GM21526 (cell line): ENCODE results near the gene WWTR1.
A peak's percentile ranks its signal among the peaks of the same experiment; 100 is the strongest.

Experiments used
- ATAC-seq: cut with Tn5 transposase; IDR thresholded peaks from one replicate; pipeline ENCODE4 v1.9.1; 2021; ENCODE audit warnings: moderate library complexity; ENCODE audit not compliant: unreplicated experiment, low FRiP score

The WWTR1 gene

DNA sequence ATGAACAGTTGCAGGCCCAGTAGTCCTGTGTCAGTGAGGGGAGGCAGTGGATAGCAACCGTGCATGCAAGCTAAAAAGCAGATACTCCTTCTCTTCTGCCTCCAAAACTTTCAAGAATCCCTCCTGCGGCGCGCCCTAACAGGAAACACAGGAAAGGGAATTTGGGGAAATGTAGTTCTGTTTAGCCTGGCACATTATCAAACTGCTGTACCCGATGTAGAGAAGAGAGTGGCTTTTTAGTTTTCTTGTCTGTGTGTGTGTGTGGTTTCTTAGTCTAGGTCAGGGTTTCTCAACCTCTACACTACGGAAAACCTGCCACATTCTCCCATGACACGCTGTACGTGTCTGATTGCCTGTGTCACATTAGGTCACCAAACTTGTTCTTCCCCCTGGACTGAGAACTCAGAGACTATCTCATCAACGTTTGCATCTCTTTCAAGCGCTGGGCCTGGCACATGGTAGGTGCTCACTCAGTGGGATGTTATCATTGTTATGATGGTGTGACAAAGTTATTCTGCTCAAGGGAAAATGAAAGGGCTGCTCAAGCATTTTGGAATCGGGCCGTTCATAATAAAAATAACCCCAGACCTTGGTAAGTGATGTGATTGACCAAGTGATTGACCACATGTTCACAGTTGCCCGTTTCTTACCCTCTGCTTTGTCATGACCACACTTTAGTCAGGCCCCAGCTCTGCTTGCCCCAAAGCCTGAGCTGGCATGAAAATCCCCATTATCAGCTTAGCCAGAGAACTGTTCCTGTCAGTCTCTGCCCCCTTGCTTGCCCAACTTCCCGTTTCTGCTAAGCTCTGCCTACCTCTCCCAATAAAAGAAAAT, 150.1 kb downstream of the WWTR1 start:
- ATAC-seq = no peak

DNA sequence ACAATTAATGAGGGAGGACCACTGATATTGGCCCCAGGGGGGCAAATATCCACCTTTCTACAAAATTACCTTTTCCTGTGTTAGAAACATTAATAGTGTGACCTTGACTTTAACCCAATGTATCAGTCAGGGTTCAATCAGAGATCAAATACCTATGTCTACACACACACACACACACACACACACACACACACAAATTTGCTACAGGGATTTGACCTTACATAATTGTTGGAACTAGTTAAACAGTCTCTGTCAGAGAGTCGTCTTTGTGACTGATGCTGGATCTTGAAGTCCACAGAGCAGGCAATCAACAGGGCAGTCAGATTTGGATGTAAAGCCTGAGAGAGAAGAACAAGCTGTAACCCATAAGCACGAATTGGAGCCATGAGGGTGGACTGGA, 150.9 kb downstream of the WWTR1 start:
- no peak for ATAC-seq

DNA sequence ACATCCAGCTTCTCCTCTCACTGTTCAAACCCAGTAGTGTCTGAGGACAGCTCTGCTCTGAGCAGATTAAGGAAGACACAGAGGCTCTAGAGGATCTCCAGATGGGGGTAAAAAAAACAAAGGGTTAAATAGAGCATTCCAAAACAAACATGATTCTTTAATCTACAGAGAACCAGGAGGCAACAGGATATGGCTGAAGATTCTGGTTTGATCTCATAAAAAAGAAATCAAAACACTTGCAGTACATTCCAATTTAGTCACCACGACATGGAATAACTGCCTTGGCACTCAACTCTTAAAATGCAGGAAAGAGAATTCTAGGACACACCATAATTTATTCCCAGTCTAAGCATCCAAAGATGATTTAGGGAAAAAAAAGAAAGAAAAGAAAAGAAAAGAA, 151.3 kb downstream of the WWTR1 start:
- no peak for ATAC-seq

DNA sequence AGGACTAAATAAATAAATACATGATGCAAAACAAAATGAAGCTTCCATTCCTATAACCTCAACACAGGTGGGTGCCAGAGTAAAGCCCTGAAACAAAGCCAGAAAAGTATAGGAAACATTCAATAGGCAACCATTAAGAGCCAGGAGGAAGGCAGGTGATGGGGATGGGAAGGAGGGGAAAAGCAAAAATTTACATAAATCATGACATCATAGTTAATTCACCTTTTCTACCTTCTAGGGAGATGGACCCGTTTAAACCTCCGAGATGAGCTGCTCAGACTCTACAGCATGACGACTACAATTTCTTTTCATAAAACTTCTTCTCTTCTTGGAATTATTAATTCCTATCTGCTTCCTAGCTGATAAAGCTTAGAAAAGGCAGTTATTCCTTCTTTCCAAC, 155.4 kb downstream of the WWTR1 start:
- no peak for ATAC-seq

DNA sequence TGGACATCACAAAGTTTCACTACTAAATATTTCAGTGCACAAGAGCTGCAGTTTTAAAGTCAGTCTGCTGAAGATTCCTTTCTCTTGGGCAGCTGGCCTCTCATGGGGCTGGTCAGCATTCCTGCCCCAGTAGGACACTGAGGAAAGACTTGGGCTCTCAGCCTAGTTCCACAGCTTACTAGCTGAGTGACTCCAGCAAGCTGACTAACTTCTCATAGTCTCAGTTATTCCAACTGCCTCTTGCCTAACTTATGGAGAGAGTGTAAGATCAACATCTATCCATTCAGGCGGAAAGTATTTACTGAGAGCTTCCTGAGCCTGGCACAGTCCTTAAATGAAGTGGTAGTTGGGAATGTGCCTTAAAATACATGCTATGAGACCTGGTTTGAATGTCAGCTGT, 156.3 kb downstream of the WWTR1 start:
- no peak for ATAC-seq

DNA sequence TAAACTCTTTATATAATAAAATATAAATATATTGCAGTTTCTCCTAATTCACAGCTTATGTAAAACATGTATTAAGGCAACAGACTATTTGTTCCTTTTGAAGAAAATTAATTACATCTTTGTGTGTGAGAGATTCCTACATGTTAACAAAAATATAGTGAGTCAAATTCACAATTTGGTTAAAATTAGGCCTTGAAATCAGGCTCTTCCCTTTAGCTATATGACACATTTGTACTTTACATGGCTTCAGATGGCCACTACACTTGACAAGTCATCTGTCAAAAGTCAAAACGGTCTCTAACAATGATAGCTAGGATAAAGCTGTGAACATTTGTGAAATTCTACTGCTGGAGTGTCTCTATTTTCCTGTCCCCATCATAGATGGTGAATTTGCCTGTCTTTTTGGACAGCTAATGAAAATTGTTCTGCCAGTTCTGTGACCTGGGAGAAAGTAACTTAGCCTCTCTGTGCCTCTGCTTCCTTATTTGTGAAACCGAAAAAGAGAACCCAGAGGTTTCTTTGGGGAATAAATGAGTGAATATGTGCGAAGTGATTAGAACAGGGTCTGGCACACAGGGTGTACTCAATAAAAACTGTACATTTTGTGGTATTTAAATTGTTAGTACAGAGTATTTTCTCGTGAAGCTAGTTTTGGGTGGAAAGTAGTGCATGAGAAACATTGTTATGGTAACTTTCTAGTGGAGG, 159.7 kb downstream of the WWTR1 start:
- ATAC-seq = no peak

DNA sequence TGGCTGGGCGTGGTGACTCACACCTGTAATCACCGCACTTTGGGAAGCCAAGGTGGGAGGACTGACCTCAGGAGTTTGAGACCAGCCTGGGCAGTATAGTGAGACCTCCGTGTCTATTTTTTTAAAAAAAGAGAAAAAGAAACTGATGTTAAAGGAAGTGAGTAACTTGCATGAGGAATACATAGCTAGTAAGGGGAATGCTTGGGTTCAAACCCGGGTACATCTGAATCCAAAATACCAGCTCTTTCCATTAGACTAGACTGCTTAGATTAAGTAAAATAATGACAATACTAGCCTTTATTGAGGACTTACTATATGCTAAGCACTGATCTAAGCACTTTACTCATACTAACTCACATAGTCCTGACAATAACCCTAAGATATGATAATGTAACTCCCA, 160.9 kb downstream of the WWTR1 start:
- ATAC-seq = no peak

DNA sequence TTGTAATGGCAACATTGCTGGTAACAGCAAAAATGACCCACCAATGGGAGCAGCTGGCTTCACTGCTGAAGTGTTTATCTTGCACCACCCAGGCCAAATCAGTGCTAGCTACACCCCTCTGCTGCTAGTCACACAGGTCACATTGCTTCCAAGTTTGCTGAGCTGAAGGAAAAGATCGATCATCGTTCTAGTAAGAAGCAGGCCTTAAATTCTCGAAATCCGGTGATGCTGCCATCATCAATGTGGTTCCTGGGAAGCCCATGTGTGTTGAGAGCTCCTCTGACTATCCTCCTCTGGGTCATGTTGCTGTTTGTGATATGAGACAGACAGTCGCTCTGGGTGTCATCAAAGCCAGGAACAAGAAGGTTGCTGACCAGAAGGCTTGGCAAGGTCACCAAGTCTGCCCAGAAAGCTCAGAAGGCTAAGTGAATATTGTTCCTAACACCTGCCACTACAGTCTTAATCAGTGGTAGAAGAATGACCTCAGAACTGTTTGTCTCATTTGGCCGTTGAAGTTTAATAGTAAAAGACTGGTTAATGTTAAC, 162.2 kb downstream of the WWTR1 start:
- ATAC-seq = no peak

DNA sequence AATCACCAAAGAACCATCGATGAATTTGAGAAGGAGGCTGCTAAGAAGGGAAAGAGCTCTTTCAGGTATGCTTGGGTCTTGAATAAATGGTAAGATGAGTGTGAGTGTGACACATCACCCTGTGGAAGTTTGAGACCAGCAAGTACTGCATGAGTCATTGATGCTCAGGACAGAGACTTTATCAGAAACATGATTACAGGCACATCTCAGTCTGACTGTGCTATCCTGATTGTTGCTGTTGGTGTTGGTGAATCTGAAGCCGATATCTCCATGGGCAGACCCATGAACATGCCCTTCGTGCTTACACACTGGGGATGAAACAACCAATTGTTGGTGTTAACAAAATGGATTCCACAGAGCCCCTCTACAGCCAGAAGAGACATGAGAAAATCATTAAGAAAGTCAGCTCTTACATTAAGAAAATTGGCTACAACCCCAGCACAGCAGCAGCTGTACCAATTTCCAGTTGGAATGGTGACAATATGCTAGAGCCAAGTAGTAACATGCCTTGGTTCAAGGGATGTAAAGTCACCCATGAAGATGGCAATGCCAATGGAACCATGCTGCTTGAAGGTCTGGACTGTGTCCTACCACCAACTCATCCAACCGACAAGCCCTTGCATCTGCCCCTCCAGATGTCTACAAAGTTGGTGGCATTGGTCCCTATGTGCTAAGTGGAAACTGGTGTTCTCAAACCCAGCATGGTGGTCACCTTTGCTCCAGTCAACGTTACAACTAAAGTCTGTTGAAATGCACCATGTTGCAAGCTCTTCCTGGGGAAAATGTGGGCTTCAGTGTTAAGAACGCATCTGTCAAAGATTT, 162.9 kb downstream of the WWTR1 start:
- no peak for ATAC-seq

DNA sequence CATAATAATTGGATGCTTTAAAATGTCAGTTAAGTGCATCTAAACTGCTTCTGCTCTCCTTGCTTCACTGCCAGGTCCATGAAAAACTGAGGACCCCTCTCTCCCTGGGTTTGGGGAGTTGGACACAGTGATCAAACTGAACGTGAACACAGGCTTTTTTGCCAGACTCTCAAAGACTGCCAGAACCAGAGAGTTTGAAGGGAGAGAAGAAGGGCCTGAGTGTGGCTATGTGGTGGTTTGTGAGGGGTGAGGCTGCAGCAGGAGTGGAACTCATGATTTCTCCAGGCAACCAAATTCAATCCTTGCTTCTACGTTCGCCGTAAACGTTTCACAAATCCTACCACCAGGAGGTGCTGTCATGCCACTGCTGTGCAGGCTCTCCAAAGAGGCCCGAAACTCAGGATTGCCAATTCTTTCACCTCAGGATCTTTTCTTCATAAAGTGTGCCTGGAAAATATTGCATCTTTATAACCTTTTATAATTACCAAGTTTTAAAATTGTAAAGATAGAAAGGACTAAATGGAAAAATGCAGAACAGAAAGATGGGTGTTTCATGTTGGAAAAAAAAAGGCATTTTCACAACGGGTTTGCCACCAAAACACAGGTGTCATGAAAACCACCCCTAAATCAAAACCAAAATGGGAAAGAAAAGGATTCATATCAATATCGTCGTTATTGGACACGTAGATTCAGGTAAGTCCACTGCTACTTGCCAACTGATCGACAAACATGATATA, 163.6 kb downstream of the WWTR1 start:
- ATAC-seq = no peak

DNA sequence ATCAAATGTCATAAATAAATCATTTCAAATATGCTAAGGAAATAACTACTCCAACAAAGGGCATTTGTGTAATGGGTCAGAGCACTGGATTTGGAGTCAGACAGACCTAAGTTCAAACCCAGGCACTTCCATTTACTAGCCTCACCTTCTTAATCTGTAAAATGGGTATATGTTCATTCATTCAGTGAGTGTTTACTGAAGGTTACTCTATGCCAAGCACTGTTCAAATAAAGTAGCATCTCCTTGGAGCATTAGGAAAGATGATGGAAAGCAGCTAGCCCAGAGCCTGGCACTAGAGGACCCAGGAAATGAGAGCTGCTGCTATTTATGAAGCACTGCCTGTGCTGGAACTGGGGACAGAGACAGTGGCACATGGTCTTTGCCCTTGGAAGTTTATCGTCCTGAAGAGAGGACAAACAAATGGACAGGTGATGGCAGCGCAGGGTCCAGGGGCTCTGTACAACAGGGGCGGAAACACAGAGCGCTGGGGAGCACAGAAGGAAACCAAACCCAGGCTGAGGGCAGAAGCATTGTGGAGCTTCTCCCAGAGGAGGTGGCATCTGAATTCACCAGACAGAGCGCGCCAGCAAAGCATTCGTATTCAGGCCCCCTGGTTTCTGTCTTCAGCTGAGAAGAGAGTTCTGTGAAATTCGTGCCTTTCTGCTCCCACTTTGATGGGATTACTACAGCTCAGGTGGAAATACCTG, 164.4 kb downstream of the WWTR1 start:
- no peak for ATAC-seq

DNA sequence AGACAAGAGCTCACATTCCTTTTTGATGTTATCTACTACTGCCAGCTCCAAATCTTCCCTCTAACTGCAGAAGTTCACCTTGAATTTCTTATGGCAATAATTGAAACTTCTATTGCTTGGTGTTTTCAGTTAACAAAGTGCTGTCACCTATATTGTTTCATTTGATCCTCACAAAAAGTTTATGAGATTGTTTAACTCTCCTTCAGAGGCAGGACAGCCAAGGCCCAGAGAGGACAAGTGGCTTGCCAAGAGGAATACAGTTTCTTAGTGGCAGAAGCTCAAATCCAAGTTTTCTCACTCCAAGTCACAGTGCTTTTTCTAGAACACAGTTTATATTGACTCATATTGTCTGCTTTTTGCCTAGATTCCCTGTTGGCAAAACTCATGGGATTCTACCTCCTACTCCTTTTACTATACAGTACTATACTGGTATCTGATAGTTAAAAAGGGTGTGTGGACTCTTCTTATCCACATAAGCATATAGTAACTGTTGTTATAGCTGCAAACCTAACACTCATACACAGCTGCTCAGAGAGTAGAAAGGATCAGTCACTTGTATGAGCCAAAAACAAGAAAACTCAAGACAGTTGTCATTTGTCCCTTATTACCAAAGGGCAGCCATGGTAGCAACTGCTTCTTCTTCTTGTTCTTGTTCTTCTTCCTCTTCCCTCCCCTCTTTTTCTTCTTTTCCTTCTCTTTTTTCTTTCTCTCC, 167.4 kb downstream of the WWTR1 start:
- ATAC-seq = no peak

DNA sequence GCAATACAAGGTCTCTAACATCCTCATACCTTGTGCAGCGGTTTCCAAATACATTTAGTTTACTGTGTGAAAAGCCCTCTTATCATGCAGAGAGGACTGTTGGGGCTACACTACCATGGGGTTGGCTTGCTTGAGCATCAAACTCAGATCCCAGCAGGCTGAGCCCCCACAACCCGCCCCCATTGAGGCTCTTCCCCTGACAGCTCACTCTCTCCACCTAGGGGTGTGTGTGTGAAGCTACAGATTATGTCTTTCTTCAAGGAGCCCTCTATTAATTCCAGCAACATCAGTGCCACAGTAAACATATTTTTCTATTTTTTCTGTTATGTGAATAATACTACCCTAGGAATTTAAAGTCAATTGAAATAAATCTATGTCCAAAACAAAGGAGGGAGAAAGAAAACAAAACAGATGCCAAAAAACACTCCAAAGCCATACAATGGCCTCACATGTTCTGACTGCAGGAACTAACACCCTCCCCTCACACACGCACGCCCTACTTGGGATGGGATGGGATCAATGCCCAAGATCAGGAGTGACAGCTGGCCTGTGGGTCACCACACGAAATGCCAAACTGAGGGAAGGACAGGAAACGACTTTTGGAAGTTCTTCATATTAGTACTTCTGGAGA, 168.7 kb downstream of the WWTR1 start:
- no peak for ATAC-seq

DNA sequence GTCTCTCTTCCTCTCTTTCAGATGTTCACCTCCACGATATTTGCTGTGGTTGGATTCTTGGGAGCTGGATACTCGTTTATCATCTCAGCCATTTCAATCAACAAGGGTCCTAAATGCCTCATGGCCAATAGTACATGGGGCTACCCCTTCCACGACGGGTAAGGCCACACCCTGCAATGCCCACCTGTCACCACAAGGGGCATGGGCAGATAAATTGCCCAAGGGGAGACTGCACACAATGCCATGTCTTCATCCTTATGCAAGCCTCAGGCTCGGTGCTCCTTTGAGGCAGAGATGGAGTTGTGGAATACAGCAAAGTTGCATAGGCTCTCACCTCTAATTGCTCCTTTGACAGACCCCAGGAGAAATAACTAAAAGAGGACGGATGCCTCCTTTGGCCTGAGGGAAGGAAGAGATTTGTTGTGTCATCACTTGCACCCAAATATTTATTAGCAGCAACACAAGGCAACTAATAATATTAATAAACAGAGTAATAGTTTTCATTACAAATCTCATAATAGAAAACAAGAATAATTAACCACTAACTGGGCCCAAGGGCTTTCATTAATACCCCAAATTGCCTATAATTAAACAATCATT, 170.1 kb downstream of the WWTR1 start:
- ATAC-seq = peak; percentile 81

DNA sequence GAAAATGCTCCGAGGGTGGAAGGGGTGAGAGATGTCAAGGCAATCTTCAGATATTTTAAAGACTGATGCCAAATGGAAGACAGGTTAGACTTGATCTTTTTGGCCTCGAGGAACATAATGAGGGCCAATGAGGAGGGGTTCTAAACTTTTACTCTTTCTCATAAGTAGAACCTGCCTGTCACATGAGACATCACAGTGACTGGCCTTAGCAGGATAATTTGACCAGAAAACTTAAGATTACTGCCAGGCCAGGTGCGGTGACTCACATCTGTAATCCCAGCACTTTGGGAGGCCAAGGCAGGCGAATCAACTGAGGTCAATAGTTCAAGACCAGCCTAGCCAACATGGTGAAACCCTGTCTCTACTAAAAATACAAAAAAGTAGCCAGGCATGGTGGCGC, 171.1 kb downstream of the WWTR1 start:
- ATAC-seq = no peak

DNA sequence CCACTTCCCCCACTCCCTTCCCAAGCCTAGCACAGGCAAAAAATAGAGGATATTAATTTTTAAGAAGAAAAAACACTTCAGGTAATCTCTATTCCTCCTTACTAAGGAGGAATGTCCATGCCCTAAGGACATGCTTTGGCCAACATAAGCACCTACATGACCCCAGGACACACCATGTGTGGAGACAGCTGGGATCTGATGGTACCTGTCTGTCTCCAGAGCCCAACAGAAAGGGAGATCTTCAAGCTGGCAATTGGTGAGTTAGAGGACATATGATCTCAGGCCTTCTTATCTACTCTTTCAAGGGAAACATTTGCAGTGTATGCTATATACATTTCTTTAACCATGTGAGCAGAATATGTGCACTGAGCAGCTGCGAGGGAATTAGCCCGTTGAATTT, 176.3 kb downstream of the WWTR1 start:
- ATAC-seq = no peak

DNA sequence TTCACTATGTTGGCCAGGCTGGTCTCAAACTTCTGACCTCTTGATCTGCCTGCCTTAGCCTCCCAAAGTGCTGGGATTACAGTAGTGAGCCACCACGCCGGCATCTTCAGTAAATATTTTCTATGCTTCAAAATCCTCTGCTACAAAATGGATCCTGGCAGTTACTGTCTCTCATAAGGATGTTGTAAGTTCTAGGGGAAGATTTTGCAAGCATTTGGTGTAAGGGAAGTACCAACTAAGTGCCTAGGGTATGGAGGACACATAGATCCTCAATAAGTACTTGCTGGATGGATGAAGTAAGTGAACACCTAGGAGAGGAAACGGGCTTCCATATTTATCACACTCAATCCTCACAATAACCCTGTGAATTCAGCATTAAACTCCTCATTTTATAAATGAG, 176.8 kb downstream of the WWTR1 start:
- ATAC-seq = no peak

DNA sequence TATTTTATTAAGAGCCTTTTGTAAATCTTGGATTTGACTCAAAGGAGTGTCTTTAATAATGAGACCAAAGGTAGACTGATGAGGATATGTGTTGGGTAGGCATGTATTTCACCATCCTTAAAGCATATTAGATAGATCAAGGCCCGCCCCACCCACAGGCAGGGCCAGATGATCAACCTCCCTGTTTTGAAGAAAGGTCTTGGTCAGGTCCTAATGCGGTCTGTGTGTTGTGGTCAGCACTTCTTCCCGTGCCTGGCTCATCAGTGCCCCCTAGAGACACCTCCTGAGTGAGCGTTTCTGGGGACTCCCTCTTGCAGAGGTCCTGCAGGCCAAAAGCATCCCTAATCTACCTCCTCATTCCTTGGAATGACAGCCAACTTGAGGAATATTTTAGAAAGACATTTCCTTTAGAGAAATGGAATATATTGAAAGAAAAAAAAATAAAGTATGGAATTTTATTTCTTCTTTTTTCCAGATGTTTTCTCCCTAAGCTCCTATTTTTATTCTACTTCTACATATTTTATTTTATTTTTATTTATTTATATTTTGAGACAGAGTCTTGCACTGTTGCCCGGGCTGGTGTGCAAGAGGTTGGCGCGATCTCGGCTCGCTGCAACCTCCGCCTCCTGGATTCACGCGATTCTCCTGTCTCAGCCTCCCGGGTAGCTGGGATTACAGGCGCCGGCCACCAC, 177.4 kb downstream of the WWTR1 start:
- peak; percentile 98 for ATAC-seq
